HG02943 (cell line): ENCODE results near the gene MYO1E.
"Not testable (repeated sequence)": the region's sequence is repeated elsewhere in the genome, so short reads cannot be mapped to it uniquely, and the experiment has no call there.

ENCODE experiments used
- ATAC-seq: cut with Tn5 transposase; IDR thresholded peaks from one replicate; pipeline ENCODE4 v1.9.1; 2021; ENCODE audit warnings: mild to moderate bottlenecking, low read depth, moderate library complexity; ENCODE audit not compliant: unreplicated experiment

The MYO1E gene

DNA sequence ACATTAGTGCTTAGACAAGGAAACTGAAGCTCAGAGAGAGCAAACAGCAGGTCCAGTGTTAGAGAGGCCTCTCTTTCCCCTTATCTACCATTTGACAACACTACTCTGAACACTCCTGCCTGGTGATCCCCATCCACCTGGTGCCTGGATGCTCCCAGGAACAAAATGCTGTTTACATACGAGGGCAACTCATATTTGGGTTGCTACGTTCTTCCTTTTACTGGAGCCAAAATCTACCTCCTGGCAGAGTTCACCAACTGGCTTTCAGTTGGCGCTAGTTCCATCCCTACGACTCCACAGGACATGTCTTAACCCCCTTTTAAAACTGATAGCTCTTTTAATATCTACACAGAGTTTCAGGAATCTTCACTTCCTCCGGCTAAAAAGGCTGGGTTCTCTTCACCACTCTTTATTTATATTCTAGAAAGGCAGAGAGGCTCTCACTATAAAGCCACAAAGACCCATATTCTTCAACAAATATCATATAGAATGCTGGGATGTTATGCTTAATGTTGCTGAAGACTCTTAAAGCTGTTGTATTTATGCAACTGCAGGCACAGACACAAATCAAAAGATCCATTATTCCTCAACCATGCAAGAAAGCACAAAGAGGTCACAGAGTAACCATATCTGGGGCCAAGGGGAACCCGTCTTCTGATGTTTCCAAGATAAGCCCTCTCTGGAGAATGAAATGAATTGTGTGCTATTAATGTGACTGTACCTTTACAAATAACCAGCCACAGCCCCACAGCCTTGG, 219.8 kb downstream of the MYO1E start:
- no peak for ATAC-seq

DNA sequence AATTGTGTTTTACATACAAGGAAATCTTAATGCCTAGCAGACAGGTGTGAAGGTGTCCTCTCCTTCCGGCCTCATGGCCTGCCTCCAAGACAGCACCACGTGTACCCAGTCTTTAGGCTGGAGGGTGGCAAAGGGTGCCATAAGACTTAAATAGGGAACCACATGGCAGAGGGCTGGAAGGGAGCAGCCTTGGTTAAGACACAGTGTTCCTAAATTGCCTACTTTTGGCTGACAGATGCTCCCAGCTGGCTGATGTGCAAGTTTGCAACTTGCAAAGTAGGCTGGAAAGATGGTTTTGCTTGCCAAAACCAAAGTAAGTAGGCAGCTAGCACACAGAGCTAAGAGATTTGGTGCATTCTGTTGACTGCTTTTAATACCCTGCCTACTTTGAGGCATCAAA, 222.5 kb downstream of the MYO1E start:
- no peak for ATAC-seq

DNA sequence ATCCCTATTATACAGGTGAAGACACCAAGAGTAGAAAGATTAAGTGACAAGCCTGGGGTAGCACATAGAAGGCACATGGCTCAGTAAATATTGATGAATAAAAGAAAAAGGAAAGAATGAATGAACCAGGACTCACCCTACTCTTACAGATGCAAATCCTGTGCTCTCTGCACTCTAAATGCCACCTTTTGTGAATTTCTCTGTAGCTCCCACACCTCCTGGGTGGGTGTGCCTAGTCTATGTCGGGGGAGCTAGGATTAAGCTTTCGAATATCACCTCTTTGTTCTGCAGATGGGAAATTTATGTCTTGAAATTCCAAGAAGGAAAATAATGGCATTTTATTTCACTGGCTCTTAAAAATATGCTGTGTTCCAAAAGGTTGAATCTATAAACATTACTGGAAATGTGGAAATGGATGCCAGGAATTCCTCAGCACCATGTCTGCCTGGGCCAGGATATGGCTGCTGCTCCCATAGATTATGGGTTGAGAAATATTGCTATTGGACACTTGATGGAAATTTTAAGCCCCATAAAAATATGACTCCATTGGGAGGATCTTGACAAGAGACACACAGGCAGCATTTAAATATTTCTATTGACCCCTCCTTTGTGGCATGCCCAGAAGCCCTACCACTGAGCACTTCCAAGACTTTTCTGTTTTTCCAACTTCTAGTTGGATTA, 224.4 kb downstream of the MYO1E start:
- ATAC-seq: no peak

DNA sequence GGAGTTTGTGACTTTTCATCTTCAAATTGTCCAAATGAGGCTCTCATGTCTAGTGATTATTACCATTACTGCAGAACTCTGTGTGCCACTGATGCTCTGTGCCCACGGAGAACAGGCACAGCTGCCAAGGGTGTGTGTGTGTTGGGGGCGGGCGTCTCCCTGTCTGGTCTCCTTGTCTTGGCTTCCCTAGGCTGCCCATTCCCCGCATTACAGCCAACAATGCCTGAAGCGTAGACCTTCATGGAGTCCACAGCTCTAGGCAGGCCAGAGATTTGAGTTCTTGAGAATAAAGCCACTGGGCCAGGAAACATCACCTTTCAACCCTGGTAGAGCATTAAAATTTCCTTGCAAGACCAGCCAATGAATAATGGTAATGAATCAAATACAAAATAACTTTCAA, 225.0 kb downstream of the MYO1E start:
- no peak for ATAC-seq

DNA sequence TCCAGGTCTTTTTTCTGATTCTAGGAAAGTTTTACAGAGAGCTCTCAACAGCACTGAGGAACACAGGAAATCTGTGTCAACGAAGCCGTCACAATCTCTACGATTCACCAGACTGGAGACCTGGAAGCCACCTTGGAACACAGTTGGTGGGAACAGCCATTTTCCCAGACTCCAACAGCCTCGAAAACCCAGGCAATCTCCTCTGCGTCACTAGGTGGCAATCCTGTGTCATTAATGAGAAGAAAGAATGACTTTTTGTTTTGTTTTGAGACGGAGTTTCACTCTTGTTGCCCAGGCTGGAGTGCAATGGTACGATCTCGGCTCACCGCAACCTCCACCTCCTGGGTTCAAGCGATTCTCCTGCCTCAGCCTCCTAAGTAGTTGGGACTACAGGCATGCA, 228.1 kb downstream of the MYO1E start:
- ATAC-seq: not testable (repeated sequence)

DNA sequence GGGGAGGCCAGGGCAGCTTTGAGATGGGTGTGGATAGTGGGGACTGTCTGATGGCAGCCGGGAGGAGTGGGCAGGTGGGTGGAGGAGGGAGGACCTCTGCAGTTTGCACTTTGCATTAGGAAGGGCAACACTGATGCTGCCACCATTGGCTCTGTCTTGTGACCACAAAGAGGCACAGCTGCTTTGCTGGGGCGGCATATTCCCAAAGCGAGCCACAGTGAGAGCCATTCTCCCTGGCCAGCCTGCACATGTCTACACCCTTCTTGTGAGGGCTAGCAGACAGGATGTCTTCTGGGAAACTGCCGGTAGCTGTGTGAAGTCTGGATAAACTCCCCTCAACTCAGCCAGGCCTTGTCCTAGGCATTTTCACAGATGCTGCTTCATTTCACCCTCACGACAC, 229.4 kb downstream of the MYO1E start:
- no peak for ATAC-seq

DNA sequence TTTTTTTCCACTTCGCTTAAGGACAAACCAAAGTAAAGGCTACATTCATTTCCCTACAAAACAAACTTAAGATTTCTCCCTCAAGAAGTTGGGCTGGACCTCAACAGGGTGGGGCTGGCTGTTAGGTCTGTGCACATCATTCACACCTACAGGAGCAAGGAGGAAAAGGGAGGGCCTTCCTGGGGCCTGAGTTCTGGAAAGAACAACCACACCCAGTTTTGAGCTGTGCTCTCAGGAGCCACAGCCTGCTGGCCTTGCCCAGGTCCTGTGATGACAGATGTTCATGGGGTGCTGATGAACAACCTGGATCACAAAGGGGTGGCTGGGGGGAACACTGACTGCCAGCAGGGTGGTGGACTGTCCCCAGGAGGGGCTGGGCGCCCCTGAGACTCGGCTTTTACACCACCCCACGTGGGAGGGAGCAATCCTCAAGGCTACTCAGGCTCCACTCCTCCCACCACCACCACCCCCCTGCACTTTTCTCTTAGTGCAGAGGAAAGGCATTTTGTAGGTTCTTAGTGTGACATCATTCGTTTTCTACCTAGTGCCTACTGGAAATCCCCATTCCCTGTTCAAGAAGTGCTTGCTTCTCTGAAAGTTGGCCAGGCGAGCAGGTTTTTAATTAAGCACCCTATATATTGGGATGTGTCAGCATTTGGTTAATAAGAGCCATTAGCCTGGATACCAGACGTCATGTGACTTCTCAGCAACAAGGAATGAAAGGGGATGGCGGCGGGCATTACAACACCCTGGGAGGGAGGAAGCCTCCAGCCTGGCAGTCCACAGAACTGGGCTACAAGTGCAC, 232.0 kb downstream of the MYO1E start:
- no peak for ATAC-seq

DNA sequence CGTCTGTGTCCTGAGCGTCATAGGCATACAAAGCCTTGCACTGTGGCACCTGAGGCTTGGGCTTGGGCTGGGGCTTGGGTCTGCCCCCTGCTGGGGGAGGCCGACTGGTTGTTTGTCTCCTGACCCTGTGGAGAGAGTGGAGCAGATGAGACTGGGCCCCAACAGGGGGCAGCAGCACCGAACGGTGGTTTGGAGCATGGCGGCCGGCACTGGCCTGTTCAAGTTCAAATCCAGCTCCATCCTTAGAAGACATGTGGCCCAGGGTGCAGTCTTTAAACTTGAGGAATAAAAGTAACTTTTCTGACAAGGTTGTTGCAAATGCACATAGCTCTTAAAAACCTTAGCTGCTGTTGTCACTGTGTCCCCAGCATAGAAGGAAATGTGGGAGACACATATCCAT, 234.4 kb downstream of the MYO1E start:
- ATAC-seq: no peak

DNA sequence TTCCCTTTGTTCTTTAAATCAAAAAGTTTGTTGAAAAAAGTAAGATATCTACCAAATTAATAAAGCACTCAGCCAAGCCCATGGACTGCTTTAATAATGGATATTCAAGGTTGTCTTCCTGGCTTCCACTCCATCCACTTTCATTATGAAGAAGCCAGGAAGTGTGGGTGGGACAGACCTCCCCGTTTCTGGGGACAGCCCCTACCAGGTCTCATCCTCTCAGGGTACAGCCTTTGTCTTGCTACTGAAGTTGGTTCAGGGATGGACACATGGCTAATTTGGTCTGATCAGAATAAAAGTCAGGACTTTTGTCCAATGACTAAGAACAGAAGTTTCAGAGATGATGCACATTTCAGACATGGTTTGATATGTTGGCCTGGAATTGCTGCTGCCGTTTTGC, 235.1 kb downstream of the MYO1E start:
- no peak for ATAC-seq

DNA sequence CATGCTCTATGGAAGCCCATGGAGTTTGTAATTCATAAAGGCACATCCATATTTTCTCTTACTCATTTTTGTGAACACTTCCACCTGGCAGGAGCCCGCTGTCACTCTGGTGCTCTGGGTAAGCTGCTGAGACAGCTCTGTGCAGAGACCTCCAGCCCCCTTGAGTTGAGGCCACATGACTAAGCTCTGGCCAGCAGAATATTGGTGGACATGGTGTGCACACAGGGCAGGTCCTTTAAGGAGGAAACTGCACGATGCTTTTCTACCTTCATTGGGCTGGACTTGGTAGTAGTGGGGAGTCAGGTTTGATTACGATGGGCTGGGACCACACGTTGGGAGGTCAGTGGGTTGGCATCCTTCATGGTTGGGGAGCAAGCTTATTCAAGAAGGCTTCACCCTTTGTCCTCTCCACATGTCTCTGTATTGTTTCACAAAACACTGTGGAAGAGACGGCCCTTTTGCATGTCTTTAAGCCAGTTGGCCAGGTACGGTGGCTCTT, 238.7 kb downstream of the MYO1E start:
- no peak for ATAC-seq

DNA sequence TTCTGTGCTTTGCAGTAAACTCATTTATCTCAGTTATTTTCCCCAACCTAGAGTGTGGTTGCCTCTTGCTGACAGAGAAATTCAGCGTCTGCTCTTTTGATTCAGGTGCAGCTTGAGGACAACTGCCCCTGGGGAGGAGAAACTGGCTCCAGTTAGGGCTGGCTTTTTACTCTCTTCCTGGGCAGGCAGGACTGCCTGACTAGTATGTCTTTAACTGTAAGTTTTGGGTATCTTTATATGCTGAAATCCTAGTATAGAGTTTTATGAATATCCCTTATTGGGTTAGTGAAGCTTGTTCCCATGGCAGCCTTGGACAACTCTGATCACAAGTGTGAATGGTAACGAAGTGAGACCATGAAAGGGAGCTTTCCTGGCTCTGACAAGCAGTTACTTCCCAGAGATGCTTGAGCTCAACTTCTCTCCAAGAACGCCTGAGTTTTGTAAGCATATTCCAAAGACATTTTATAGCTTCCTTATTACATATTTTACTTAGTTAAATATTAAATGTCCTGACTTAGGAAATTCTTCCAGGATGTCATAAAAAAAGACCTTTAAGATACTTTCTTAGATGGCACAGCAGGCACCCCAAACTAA, 240.6 kb downstream of the MYO1E start:
- ATAC-seq: no peak

DNA sequence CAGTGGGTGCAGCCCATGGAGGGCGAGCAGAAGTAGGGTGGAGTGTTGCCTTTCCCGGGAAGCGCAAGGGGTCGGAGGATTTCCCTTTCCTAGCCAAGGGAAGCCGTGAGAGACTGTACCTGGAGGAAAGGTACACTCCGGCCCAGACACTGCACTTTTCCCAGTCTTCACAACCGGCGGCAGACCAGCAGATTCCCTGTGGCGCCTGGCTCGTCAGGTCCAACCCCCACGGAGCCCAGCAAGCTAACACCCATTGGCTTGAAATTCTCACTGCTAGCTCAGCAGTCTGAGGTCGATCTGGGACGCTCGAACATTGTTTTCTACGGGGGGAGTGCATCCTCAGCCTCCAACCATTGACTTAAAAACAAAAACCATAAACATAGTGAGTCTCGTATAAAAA, 241.2 kb downstream of the MYO1E start:
- no peak for ATAC-seq

DNA sequence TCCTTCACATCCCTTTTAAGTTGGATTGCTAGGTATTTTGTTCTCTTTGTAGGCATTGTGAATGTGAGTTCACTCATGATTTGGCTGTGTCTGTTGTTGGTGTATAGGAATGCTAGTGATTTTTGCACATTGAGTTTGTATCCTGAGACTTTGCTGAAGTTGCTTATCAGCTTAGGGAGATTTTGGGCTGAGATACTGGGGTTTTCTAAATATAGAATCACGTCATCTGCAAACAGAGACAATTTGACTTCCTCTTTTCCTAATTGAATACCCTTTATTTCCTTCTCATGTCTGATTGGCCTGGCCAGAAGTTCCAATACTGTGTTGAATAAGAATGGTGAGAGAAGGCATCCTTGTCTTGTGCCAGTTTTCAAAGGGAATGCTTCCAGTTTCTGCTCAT, 245.4 kb downstream of the MYO1E start:
- ATAC-seq: not testable (repeated sequence)

DNA sequence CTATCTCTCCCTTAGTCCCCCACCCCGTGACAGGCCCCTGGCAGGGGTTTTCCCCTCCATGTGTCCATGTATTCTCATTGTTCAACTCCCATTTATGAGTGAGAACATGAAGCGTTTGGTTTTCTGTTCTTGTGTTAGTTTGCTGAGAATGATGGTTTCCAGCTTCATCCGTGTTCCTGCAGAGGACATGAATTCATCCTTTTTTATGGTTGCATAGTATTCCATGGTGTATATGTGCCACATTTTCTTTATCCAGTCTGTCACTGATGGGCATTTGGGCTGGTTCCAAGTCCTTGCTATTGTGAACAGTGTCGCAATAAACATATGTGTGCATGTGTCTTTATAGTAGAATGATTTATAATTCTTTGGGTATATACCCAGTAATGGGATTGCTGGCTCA, 247.0 kb downstream of the MYO1E start:
- ATAC-seq: not testable (repeated sequence)

DNA sequence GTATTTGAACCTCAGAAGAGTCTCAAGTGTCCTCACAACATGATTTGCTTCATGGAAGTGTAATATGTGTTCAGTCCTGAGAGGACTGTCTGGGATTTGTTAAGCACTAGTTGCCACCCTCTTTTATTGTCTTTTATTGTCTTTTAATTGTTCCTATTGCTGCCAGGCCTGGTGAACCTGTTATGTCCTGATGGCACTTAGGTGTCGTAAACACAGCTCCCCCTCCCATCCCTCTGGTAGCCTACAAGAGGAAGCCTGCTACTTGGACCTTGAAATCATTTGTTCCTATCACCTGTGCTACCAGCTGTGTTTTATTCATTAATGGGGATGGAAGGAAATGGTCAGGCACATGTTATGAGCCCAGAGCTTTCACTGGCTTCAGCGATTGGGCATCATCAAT, 248.4 kb downstream of the MYO1E start:
- ATAC-seq: no peak

DNA sequence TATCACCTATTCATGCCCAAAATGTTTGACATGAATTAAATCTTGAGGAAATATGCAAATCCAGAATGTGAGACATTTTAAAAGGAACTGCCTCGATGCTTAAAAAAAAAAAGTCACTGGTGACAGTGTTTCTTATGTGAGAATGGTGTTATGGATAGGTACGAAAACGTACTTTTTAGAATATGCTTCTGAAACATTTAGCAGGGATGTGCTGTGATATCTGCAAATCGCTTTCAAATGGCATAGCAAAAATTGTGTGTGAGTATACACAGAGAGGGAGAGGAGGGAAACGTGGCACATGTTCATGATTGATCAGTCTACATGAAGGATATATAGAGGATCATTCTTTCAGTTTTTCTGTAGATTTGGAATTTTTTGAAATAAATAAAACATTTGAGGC, 251.7 kb downstream of the MYO1E start:
- ATAC-seq: no peak

DNA sequence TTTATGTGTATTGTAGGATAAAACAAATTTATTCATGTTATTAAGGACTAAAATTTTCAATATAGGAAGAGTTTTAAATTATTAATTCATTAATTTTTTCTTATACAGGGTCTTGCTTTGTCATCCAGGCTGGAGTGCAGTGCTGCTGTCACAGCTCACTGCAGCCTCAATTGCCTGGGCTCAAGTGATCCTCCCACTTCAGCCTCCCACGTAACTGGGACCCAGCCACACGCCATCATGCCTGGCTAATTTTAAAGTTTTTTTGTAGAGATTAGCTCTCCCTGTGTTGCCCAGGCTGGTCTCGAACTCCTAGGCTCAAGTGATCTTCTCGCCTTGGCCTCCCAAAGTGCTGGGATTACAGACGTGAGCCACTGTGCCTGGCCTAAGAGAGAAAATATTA, 253.0 kb downstream of the MYO1E start:
- no peak for ATAC-seq

DNA sequence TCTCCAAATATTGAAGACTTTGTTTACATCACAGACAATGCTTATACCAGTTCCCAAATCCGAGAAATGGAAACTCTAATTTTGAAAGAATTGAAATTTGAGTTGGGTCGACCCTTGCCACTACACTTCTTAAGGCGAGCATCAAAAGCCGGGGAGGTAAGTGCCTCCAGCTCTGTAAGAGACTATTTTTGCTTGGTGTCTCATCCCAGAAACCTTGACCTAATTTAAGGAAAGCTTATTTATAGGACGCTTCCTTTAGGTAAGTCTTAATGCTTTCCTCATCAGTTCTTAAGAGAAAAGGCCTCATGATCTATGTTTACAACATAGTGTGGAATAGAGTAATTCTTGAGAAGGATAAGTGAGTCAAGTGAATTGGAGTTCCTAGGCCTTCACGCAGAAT, 255.9 kb downstream of the MYO1E start:
- ATAC-seq: no peak

DNA sequence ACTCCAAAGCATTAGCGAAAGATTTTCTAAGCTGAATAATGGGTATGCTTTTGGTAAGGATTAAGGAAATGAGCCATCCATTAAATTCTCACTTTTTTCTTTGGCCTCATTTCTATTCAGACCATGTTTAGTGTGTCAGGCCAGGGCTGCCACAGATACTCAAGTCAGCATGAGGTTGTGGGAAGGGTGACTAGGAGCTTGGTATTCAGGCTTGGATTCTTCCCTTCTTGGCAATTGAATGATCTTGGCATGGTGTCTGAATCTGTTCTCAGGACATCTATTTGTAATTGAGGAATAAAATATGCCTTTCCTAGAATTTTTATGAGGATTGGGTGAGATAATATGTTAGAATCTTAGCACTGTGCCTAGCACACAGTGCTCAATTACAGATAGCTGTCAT, 256.5 kb downstream of the MYO1E start:
- no peak for ATAC-seq

DNA sequence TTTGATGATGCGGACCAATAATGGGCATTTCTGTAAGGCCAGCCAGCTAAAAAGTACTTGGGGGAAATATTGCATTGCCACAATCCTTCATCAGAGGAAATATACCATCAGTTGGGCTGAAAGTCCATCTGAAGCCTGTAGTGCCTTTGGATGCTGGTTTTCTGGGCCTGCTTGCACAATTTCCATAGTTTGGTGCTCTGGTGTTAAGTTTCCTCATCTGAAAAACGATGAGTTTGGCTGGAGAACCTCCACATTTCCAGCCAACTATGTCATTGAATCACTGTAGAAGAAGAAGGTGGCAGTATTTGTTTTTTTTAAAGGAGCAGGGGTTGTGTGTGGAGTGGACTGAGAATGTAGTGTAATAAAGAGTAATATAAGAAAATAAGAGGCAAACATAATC, 257.6 kb downstream of the MYO1E start:
- ATAC-seq: no peak

DNA sequence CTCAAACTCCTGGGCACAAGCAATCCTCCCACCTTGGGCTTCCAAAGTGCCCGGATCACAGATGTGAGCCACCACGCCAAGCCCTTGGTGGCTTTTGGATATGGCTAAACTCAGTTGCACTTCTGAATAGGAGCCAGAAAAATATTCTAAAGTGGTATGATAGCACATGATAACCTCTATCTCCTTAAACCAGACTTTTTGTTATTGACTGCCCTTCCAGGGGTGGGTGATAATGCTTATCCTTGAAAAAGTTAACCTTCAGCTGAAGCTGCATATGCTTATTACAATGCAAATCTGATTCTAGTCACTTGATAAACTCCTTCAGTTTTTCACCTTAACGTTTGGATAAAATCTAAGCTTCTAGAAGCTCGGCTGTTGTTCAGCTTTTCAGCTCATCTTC, 261.4 kb downstream of the MYO1E start:
- no peak for ATAC-seq
